Mucosa of descending colon (tissue), 3 donors: ENCODE results near the gene PLA2G4D. TPM values are rescaled to one million over a fixed set of nuclear protein-coding genes. Genes with fewer than 3 reads are reported as not detected.

Source experiments
- ATAC-seq: fragments of 200-7000 bp; cut with Tn5 transposase; one replicate; pipeline ENCODE4 v1.9.1; 2020; ENCODE audit warnings: mild to moderate bottlenecking, moderate library complexity
- DNase-seq, 3 donors: peaks; one replicate each; pipeline ENCODE4 v3.0.0-alpha.2; 2020
- H3K36me3 ChIP-seq: fragments of 200-600 bp; one replicate; pipeline ENCODE4 v1.8.0; 2021; ENCODE audit warnings: low read depth, mild to moderate bottlenecking
- H3K4me1 ChIP-seq: fragments of 200-600 bp; one replicate; pipeline ENCODE4 v1.8.0; 2021; ENCODE audit warnings: low read depth, mild to moderate bottlenecking
- H3K4me3 ChIP-seq: fragments of 200-600 bp; one replicate; pipeline ENCODE4 v1.8.0; 2021; ENCODE audit warnings: mild to moderate bottlenecking
- H3K9me3 ChIP-seq: fragments of 200-600 bp; one replicate; pipeline ENCODE4 v1.8.0; 2021; ENCODE audit warnings: mild to moderate bottlenecking
- CTCF ChIP-seq: fragments of 200-600 bp; IDR thresholded peaks from one replicate; pipeline ENCODE4 v1.8.0; 2022; ENCODE audit warnings: antibody characterized with exemption, mild to moderate bottlenecking
- intact Hi-C, 2 donors: fragments of 100-400 bp; cut with DNase I in 1 of 2; cut with micrococcal nuclease in 1 of 2; formaldehyde crosslinking; loops; one replicate each; pipeline versions ENCODE4 v1.11.0 to v1.11.1; 2022; cut with DNase I, micrococcal nuclease
- long read RNA-seq, 2 donors: library from polyadenylated mRNA; unstranded; transcript quantifications; one replicate each; pipeline ENCODE4 v2.0.0, GENCODE V29; 2019 to 2021
- total RNA-seq, 3 donors: library from RNA; stranded (reverse); fragmentation: NEBNext Ultra II Directional in 2 of 3; extraction: Animal tissue kit (Norgen Biotek cat#: 25700) in 2 of 3; gene quantifications; one replicate each; pipeline versions ENCODE4 v1.2.1 to v1.2.4, GENCODE V29; 2021 to 2023
- donor health status: DM: no; HTN: no; CAD: no; lungs with moderate emphysema.
- donor health status: DM: no; HTN: no; CAD: no.
- donor health status: DM: no; HTN: yes; CAD: no.

Gene PLA2G4D
- total RNA-seq, result under 1 TPM; 0.35 to 0.51 (median 0.49) TPM
- long read RNA-seq, donor 1, result 0 reads
- long read RNA-seq, donor 2, result 0 reads

- intact Hi-C loops, result no loop called here
- H3K36me3 ChIP-seq, result no peaks in the 10 kb centered on the region
- DNase-seq (no peak), ATAC-seq (peak; percentile 30)
- no peaks in the 10 kb centered on the region for H3K9me3 ChIP-seq
- no peak for TF ChIP-seq CTCF
- no peak within 1 kb of the TSS for H3K4me3 ChIP-seq
- no peaks in the 10 kb centered on the region for H3K4me1 ChIP-seq
Observed at GRCh38 chr15:42094512-42094963, at the start of gene PLA2G4D. Gene PLA2G4D (minus strand): TSS chr15:42094562. CDS start chr15:42094459, 103 bp downstream.

GRCh38 chr15:42143356-42143755, 49.0 kb upstream of the PLA2G4D start:
- Histone ChIP-seq H3K36me3 (no peaks in the 10 kb centered on the region), H3K4me3 (no peak overlapping the region), H3K9me3 (peaks cover 5% of the 10 kb centered on the region), H3K4me1 (peaks cover 6% of the 10 kb centered on the region)
- ATAC-seq (no peak), DNase-seq (no peak)
- intact Hi-C loops, result no loop called here
- TF ChIP-seq CTCF, result no peak

GRCh38 chr15:42141795-42142667, 47.7 kb upstream of the PLA2G4D start:
- peaks cover 6% of the 10 kb centered on the region for H3K4me1 ChIP-seq
- no peak overlapping the region for H3K4me3 ChIP-seq
- TF ChIP-seq CTCF, result no peak
- ATAC-seq, result no peak
- DNase-seq, result no peak
- H3K36me3 ChIP-seq, result no peaks in the 10 kb centered on the region
- H3K9me3 ChIP-seq, result peaks cover 17% of the 10 kb centered on the region
- intact Hi-C loops, result no loop called here

GRCh38 chr15:42141246-42141645, 46.9 kb upstream of the PLA2G4D start:
- TF ChIP-seq CTCF, result no peak
- Histone ChIP-seq H3K4me1 (peaks cover 6% of the 10 kb centered on the region), H3K9me3 (peaks cover 24% of the 10 kb centered on the region), H3K36me3 (no peaks in the 10 kb centered on the region), H3K4me3 (no peak overlapping the region)
- ATAC-seq, result no peak
- intact Hi-C loops, result no loop called here
- no peak for DNase-seq

GRCh38 chr15:42140383-42141070, 46.2 kb upstream of the PLA2G4D start:
- peaks cover 24% of the 10 kb centered on the region for H3K9me3 ChIP-seq
- no peak for DNase-seq
- no peak for TF ChIP-seq CTCF
- intact Hi-C loops, result no loop called here
- ATAC-seq, result no peak
- no peaks in the 10 kb centered on the region for H3K36me3 ChIP-seq
- no peak overlapping the region for H3K4me3 ChIP-seq
- peaks cover 6% of the 10 kb centered on the region for H3K4me1 ChIP-seq
